HG02884 (cell line): ENCODE measurements around the gene SIX5.

ENCODE experiments used
- ATAC-seq: cut with Tn5 transposase; IDR thresholded peaks from one replicate; pipeline ENCODE4 v1.9.1; 2021; ENCODE audit warnings: mild to moderate bottlenecking, moderate library complexity; ENCODE audit not compliant: unreplicated experiment

SIX5 gene

GRCh38 chr19:45793178-45793564, 24.1 kb upstream of the SIX5 start:
- no peak for ATAC-seq

GRCh38 chr19:45792470-45793177, 23.6 kb upstream of the SIX5 start, which contains the start of gene DMWD:
TSS of gene DMWD (minus strand) at chr19:45792845. CDS start at chr19:45792756, 89 bp downstream.
- ATAC-seq = peak; percentile 83

GRCh38 chr19:45791744-45792469, 22.9 kb upstream of the SIX5 start:
- no peak for ATAC-seq

GRCh38 chr19:45790942-45791341, 21.9 kb upstream of the SIX5 start:
- ATAC-seq = no peak

- no peak for ATAC-seq
Observed at GRCh38 chr19:45789035-45789786, 20.2 kb upstream of the SIX5 start.

- no peak for ATAC-seq
Observed at GRCh38 chr19:45786533-45786894, 17.5 kb upstream of the SIX5 start.

- no peak for ATAC-seq
Observed at GRCh38 chr19:45785781-45786532, 16.9 kb upstream of the SIX5 start.

- ATAC-seq = no peak
Observed at GRCh38 chr19:45785097-45785496, 16.0 kb upstream of the SIX5 start.

- ATAC-seq = no peak
Observed at GRCh38 chr19:45784096-45784495, 15.0 kb upstream of the SIX5 start.

- no peak for ATAC-seq
Observed at GRCh38 chr19:45782820-45783785, 14.1 kb upstream of the SIX5 start.

GRCh38 chr19:45782162-45782691, 13.2 kb upstream of the SIX5 start, which contains the start of gene DMPK:
TSS of gene DMPK (minus strand) at chr19:45782490. CDS start at chr19:45782352, 138 bp downstream.
- ATAC-seq = no peak

GRCh38 chr19:45781214-45782161, 12.4 kb upstream of the SIX5 start:
- no peak for ATAC-seq

GRCh38 chr19:45780448-45781213, 11.6 kb upstream of the SIX5 start:
- ATAC-seq = no peak

GRCh38 chr19:45780146-45780447, 11.0 kb upstream of the SIX5 start:
- ATAC-seq = no peak

GRCh38 chr19:45779231-45780145, 10.4 kb upstream of the SIX5 start:
- ATAC-seq = peak; percentile 70

- ATAC-seq = no peak
Observed at GRCh38 chr19:45778010-45778661, 9.1 kb upstream of the SIX5 start.
